NCI-H774 (cell line): Measurements from ENCODE around the gene MATR3.
"Not testable (repeated sequence)": the region's sequence is repeated elsewhere in the genome, so short reads cannot be mapped to it uniquely, and the experiment has no call there.

Experiments
- DNase-seq: peaks from one replicate; lab custom pipeline; 2025; lab: John Stamatoyannopoulos, UW

Gene MATR3

DNA sequence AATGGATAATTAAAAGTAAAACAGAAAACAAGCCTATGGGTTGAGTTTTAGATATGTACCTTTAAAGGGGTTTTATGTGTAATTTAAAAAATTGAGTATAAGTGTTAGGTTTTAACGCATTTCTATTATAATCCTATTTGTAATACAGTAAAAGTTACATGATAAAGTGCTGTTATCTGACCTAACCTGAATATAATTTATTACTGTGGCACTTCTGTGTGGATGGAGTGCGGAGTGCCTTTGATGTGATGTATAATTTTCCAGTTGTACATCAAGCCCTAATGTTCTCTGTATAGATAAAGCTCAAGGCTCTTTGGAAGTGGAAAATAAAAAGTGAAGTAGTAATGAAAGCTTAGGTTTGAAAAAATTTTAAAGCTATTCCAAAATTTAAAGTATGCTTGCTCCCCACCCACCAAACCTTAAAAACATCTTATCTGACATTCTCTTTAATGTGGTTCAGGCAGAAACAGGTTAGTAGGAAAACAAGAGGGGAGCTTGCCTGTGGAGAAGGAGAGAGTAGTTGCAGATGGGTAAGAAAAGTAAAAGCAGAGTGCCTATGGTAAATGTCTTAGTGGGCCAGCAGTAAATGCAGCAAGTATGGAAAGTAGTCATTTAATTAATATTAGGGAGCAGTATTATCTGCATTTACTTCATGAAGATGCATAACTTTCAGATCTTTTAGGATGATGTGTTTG is 4.0 kb downstream of the MATR3 start:
- no peak for DNase-seq

- DNase-seq = no peak
Observed at GRCh38 chr5:139298242-139298641, 4.7 kb downstream of the MATR3 start.

DNA sequence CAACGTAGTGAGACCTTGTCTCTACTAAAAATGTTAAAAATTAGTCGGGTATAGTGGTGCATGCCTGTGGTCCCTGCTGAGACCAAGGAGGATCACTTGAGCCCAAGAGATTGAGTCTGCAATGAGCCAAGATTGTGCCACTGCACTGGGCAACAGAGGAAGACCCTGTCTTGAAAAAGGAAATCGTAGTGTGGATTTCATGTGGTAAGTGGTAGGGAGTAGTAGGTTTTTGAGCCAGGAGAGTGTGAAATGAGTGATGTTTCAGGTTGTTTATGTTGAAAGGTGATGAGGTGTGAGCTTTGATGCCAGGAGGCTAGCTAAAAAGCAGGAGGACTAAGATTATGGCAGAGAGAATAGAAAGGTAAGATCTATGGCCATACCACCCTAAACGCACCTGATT is 5.9 kb downstream of the MATR3 start:
- DNase-seq = no peak

DNA sequence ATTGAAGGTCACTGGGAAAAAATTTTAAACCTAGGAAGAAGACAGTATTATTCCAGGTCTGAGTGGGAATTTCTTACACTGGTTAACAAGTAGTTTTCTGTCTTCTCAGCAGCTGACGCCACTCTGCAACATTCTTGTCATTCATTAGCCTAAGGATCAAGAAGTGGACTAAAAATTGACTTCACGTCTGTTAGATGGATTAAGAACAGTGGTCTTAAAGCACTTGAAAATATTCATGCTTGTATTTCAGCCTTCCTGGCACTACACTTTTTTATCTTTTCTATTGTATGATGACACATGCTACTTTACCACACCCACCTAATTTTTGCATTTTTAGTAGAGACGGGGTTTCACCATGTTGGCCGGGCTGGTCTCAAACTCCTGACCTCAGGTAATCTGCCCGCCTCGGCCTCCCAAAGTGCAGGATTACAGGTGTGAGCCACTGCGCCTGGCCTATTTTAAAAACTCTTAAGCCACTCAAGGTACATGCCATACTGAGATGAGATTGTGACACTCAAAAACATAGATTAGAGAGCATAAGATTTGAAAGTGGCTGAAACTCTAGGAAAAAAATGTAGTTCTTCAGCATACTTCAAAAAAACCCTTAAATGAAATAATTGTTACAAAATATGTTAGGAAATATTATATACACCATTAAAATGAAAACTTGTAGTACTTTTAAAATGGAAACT is 8.4 kb downstream of the MATR3 start:
- no peak for DNase-seq

DNA sequence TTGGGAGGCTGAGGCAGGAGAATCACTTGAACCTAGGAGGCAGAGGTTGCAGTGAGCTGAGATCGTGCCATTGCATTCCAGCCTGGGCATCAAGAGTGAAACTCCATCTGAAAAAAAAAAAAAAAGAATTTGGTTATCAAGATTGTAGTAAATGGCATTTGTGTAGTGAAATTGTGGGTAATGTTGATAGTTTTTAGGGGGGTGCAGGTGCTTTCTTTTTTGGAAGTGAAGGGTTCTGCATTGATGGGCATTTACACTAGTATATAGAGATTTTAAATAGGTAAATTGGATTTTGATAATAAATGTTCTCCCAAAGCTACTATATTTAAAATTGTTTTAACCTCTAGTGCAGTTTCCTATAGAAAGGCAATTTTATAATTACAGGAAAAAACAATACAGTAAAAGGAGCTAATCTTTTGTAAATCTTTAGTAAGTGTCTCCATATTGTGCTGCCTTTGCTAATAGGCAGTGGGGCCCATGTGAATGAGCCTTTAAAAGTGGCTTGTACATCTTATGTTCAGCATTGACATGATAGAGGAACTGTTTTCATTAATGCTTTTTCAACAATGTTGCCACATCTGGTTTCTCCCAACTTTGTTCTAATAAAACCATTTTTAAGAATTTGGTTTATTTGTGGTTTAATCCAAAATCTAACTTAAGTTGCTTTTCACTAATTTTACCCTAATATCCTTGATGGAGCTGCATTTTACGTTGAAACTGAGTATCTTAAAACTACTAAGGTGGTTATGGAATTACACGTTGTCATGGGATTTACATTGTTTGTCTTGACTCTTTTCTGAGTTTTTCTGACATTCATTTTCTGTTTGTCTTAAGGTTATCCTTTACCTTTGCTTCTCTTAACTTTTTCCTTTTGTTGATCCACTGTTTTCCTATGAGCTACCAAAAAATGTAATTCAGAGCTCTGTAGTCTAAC is 11.1 kb downstream of the MATR3 start:
- DNase-seq = no peak

GRCh38 chr5:139306197-139306596 is 12.7 kb downstream of the MATR3 start:
- DNase-seq = no peak

- no peak for DNase-seq
Observed at GRCh38 chr5:139306628-139307379, 13.3 kb downstream of the MATR3 start.

- DNase-seq = no peak
Observed at GRCh38 chr5:139308797-139309196, 15.3 kb downstream of the MATR3 start.

DNA sequence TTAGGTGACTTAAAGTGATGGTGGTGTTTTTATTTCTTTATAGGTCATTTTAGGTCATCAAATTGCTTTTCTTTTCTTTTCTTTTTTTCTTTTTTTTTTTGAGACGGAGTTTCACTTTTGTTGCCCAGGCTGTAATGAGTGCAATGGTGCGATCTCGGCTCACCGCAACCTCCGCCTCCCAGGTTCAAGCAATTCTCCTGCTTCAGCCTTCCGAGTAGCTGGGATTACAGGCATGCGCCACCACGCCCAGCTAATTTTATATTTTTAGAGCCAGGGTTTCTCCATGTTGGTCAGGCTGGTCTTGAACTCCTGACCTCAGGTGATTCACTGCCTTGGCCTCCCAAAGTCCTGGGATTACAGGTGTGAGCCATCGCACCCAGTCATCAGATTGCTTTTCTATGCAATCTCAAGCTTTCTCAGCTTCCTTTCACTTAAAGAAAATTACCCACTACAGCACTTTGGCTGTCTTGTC is 17.2 kb downstream of the MATR3 start:
- not testable (repeated sequence) for DNase-seq

GRCh38 chr5:139312075-139312474 is 18.5 kb downstream of the MATR3 start:
- DNase-seq = no peak

GRCh38 chr5:139314276-139314675 is 20.7 kb downstream of the MATR3 start:
- no peak for DNase-seq

- no peak for DNase-seq
Observed at GRCh38 chr5:139315056-139315615, 21.6 kb downstream of the MATR3 start.

GRCh38 chr5:139335811-139336210 is 42.3 kb downstream of the MATR3 start:
- no peak for DNase-seq

- no peak for DNase-seq
Observed at GRCh38 chr5:139340051-139340450, 46.5 kb downstream of the MATR3 start.

GRCh38 chr5:139341187-139341688 is 47.7 kb downstream of the MATR3 start:
- DNase-seq = no peak

DNA sequence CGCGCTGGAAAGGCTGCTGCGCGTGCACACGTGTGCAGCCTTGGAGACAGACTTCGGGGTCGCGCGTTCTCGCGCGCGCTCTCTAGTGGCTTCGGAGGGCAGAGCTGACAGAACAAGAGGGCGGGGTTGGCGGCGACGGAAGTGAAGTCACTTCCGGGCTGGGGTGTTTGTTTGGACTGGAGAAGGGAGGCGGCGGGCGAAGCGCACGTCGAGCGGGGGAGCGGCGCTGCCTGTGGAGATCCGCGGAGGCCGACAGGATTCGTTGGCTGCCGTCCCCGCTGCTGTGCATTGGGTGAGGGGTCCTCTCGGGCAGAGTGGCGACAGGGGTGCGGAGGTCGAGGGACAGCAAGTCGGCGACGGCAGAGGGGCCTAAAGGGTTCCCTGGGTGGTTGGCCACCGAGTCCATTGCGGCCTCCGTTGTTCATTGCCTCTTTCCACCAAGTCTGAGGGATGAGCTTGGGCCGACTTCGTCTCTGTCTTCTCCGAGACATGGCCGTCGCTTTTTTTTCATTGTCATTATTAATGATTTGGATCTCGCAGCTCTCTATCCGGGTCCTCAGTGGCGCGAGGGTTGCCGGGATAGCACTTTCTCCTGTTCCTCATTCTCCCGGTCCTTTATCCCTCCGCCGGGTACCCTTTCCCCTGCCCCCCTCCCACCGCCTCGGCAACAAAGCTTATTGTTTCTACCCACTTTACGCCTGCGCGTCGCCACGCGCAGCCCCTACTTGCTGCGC is 48.3 kb downstream of the MATR3 start, which contains the start of gene PAIP2:
TSS of gene PAIP2 (plus strand) at position 166 of the 734 bp plus-strand sequence. CDS start 21,931 bp downstream, outside the sequence.
- DNase-seq = peak; percentile 96

GRCh38 chr5:139342423-139342723 is 48.8 kb downstream of the MATR3 start:
- DNase-seq = no peak

GRCh38 chr5:139343476-139343875 is 49.9 kb downstream of the MATR3 start:
- no peak for DNase-seq

- no peak for DNase-seq
Observed at GRCh38 chr5:139344177-139344576, 50.6 kb downstream of the MATR3 start.

DNA sequence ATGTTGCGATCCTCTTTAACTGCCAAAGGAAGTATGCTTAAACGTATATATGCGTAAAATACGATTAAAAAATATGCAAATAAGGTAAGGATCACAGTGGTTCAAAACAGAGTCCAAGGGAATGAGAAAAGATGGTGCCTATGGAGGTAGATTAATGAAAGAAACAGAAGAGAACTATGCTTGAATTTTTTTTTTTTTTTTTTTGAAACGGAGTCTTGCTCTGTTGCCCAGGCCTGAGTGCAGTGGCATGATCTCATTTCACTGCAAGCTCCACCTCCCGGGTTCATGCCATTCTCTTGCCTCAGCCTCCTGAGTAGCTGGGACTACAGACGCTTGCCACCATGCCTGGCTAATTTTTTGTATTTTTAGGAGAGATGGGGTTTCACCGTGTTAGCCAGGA is 51.9 kb downstream of the MATR3 start:
- not testable (repeated sequence) for DNase-seq

DNA sequence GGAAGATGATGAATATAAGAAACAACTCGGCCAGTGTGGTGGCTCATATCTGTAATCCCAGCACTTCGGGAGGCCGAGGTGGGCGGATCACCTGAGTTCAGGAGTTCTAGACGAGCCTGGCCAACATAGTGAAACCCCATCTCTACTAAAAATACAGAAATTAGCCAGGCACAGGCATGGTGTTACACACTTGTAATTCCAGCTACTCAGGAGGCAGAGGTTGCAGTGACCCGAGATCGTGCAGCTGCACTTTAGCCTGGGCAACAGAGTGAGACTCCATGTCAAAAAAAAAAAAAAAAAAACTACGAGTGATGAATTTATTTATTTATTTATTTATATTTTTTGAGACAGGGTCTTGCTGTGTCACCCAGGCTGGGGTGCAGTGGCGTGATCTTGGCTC is 54.3 kb downstream of the MATR3 start:
- not testable (repeated sequence) for DNase-seq
